Measurements from ENCODE around the gene LKAAEAR1. TPM values are rescaled to one million over a fixed set of nuclear protein-coding genes. Genes with fewer than 3 reads are reported as not detected.

Gene LKAAEAR1
- total and polyA plus RNA-seq, 2 of the 13 experiments (the other 11 are each of a cell fraction or from before 2014, with no cell fraction given) = not detected

DNA sequence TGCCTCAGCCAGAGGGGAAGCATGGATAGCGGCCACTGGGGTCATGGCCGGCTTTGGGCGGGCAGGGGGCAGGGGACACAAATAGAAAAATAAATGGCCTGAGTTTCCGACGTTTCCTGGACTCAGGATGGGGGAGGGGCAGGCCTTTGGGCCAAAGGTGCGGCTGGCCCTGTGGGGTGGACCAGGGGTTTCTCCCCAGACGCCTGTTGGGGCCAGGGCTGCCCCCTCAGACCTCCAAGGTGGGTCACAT is 27.6 kb downstream of the LKAAEAR1 start (continued):
- TF ChIP-seq TAF15 (IDR thresholded peaks at IDR 0.05; ENCODE audit: low read depth, low read length, poor library complexity, severe bottlenecking) = no peak
- TF ChIP-seq, protein P1, sequence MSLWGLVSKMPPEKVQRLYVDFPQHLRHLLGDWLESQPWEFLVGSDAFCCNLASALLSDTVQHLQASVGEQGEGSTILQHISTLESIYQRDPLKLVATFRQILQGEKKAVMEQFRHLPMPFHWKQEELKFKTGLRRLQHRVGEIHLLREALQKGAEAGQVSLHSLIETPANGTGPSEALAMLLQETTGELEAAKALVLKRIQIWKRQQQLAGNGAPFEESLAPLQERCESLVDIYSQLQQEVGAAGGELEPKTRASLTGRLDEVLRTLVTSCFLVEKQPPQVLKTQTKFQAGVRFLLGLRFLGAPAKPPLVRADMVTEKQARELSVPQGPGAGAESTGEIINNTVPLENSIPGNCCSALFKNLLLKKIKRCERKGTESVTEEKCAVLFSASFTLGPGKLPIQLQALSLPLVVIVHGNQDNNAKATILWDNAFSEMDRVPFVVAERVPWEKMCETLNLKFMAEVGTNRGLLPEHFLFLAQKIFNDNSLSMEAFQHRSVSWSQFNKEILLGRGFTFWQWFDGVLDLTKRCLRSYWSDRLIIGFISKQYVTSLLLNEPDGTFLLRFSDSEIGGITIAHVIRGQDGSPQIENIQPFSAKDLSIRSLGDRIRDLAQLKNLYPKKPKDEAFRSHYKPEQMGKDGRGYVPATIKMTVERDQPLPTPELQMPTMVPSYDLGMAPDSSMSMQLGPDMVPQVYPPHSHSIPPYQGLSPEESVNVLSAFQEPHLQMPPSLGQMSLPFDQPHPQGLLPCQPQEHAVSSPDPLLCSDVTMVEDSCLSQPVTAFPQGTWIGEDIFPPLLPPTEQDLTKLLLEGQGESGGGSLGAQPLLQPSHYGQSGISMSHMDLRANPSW (CRISPR knock-in tag; IDR thresholded peaks at IDR 0.05; ENCODE audit: borderline replicate concordance) = no peak; the same call in 1 of the 2 replicates
- TF ChIP-seq ADNP (CRISPR knock-in tag; IDR thresholded peaks at IDR 0.05) = no peak
- TF ChIP-seq RFX3 (CRISPR knock-in tag; IDR thresholded peaks at IDR 0.05) = no peak
- no peak for TF ChIP-seq GABPA (IDR thresholded peaks at IDR 0.05; ENCODE audit: low read depth, low read length)
- TF ChIP-seq GABPA (CRISPR knock-in tag; IDR thresholded peaks at IDR 0.05; ENCODE audit: low read depth) = 0 out of 2 replicates have a peak, but pooled peaks have one; percentile 42
- TF ChIP-seq ZNF772 (CRISPR knock-in tag; IDR thresholded peaks at IDR 0.05) = no peak
- TF ChIP-seq CHCHD3 (CRISPR knock-in tag; IDR thresholded peaks at IDR 0.05) = no peak
- no peak; the same call in 1 of the 2 replicates for TF ChIP-seq ZNF124 (CRISPR knock-in tag; IDR thresholded peaks at IDR 0.05)
- TF ChIP-seq, protein P2, sequence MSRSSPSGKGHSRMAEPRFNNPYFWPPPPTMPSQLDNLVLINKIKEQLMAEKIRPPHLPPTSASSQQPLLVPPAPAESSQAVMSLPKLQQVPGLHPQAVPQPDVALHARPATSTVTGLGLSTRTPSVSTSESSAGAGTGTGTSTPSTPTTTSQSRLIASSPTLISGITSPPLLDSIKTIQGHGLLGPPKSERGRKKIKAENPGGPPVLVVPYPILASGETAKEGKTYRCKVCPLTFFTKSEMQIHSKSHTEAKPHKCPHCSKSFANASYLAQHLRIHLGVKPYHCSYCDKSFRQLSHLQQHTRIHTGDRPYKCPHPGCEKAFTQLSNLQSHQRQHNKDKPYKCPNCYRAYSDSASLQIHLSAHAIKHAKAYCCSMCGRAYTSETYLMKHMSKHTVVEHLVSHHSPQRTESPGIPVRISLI (CRISPR knock-in tag; IDR thresholded peaks at IDR 0.05; ENCODE audit: borderline replicate concordance) = no peak
- TF ChIP-seq, protein P3, sequence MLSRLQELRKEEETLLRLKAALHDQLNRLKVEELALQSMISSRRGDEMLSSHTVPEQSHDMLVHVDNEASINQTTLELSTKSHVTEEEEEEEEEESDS (CRISPR knock-in tag; IDR thresholded peaks at IDR 0.05; ENCODE audit: borderline replicate concordance) = 0 out of 2 replicates have a peak, but pooled peaks have one; percentile 26
- no peak for TF ChIP-seq MAFF (IDR thresholded peaks at IDR 0.05; ENCODE audit: low read depth, low read length)
- TF ChIP-seq, protein P4, sequence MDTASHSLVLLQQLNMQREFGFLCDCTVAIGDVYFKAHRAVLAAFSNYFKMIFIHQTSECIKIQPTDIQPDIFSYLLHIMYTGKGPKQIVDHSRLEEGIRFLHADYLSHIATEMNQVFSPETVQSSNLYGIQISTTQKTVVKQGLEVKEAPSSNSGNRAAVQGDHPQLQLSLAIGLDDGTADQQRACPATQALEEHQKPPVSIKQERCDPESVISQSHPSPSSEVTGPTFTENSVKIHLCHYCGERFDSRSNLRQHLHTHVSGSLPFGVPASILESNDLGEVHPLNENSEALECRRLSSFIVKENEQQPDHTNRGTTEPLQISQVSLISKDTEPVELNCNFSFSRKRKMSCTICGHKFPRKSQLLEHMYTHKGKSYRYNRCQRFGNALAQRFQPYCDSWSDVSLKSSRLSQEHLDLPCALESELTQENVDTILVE (CRISPR knock-in tag; IDR thresholded peaks at IDR 0.05) = no peak
- no peak for TF ChIP-seq GZF1 (CRISPR knock-in tag; IDR thresholded peaks at IDR 0.05)
- TF ChIP-seq, protein P5, sequence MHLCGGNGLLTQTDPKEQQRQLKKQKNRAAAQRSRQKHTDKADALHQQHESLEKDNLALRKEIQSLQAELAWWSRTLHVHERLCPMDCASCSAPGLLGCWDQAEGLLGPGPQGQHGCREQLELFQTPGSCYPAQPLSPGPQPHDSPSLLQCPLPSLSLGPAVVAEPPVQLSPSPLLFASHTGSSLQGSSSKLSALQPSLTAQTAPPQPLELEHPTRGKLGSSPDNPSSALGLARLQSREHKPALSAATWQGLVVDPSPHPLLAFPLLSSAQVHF (CRISPR knock-in tag; IDR thresholded peaks at IDR 0.05) = no peak
- TF ChIP-seq RELA (CRISPR knock-in tag; IDR thresholded peaks at IDR 0.05) = no peak
- TF ChIP-seq, protein P6, sequence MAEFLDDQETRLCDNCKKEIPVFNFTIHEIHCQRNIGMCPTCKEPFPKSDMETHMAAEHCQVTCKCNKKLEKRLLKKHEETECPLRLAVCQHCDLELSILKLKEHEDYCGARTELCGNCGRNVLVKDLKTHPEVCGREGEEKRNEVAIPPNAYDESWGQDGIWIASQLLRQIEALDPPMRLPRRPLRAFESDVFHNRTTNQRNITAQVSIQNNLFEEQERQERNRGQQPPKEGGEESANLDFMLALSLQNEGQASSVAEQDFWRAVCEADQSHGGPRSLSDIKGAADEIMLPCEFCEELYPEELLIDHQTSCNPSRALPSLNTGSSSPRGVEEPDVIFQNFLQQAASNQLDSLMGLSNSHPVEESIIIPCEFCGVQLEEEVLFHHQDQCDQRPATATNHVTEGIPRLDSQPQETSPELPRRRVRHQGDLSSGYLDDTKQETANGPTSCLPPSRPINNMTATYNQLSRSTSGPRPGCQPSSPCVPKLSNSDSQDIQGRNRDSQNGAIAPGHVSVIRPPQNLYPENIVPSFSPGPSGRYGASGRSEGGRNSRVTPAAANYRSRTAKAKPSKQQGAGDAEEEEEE (CRISPR knock-in tag; IDR thresholded peaks at IDR 0.05; ENCODE audit: borderline replicate concordance) = 0 out of 2 replicates have a peak, but pooled peaks have one; percentile 5
- no peak; the same call in 1 of the 2 replicates for TF ChIP-seq MEIS1 (CRISPR knock-in tag; IDR thresholded peaks at IDR 0.05; ENCODE audit: borderline replicate concordance)
- TF ChIP-seq TEAD3 (CRISPR knock-in tag; optimal IDR thresholded peaks at IDR 0.05; ENCODE audit: borderline replicate concordance) = no peak
- TF ChIP-seq ARNT (IDR thresholded peaks at IDR 0.05) = no peak
- no peak for TF ChIP-seq ZNF232 (CRISPR knock-in tag; IDR thresholded peaks at IDR 0.05; ENCODE audit: borderline replicate concordance)
- TF ChIP-seq SIN3A (IDR thresholded peaks at IDR 0.05; ENCODE audit: borderline replicate concordance, low read depth, low read length) = no peak
- no peak for TF ChIP-seq NCOA5 (CRISPR knock-in tag; IDR thresholded peaks at IDR 0.05)
- TF ChIP-seq KLF13 (CRISPR knock-in tag; IDR thresholded peaks at IDR 0.05) = no peak
- TF ChIP-seq SAP130 (CRISPR knock-in tag; IDR thresholded peaks at IDR 0.05; ENCODE audit: low read depth) = no peak; the same call in 1 of the 2 replicates
- TF ChIP-seq ZNF781 (CRISPR knock-in tag; IDR thresholded peaks at IDR 0.05; ENCODE audit: borderline replicate concordance, not compliant biosample characterization) = no peak

Measured in HepG2 (cell line).